NCI-H748 (cell line): ENCODE results near the gene KRT80.
A peak's percentile ranks its signal among the peaks of the same experiment; 100 is the strongest.
"Not testable (repeated sequence)": the region's sequence is repeated elsewhere in the genome, so short reads cannot be mapped to it uniquely, and the experiment has no call there.

Experiments
- DNase-seq: peaks from one replicate; lab custom pipeline; 2025; ENCODE audit not compliant: unreplicated experiment; lab: John Stamatoyannopoulos, UW

Gene KRT80

GRCh38 chr12:52191841-52192791 is at the start of gene KRT80:
TSS of gene KRT80 (minus strand) at chr12:52192014. CDS start at chr12:52191902, 112 bp downstream.
- peak; percentile 37 for DNase-seq

DNA sequence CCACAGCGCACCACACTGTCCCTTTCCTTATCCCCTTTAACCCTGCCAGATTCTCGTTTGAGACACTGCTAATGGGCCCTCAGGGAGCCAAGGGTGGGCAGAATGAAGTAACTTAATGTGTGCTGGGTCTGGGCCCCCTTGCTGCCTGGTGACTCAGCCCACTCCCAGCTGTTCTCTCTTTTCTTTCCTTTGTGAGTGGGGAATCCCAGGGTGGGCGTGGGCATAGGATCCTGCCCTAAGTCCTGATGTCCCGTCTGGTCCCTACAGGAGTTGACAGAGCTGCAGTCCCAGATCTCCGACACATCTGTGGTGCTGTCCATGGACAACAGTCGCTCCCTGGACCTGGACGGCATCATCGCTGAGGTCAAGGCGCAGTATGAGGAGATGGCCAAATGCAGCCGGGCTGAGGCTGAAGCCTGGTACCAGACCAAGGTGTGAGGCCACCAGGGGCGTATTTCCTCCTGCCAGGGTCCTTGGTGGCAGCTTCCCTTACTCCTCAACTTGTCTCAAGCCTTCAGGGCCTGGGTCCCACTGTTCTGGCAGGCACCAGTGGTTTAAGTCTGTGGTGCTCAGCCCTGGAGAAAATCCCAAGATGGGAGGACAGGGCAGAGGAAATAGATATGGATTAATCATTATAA is 49.5 kb upstream of the KRT80 start:
- no peak for DNase-seq

GRCh38 chr12:52240247-52240646 is 48.4 kb upstream of the KRT80 start:
- DNase-seq: not testable (repeated sequence)

GRCh38 chr12:52239767-52240166 is 48.0 kb upstream of the KRT80 start:
- DNase-seq: no peak

DNA sequence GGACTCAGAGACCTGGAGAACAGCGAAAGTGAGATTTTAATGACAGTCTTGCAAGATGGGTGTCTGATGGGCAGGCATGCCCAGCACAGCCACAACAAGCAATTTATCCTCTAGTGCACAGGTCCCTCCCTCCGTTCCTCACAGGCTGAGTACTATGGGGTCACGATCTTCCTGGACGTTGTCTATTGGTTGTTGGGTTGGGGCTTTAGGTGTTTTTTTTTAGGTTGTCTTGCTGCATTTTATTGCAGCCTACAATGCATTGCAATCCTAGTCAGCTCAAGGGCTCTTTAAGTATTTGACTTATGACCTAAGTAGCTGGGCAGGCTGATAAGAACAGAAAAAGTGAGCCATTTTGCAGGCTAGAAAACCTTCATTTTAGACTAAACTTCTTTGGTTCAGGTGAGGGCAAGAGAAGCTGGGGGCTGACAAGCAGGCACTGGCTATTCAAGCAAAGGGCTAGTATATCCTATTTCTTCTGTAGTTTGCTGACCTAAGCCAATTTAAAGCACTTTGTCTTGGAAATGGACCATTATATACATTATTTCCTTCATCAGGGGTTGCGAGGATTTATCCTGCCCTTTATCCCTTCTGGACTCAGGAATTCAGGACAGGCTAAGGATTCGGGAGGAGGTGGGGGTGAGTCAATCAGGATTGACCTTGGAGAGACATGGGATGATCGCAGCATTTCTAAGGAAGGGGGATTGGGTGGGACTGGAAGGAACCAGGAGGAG is 47.3 kb upstream of the KRT80 start:
- no peak for DNase-seq

GRCh38 chr12:52238207-52238840 is 46.5 kb upstream of the KRT80 start:
- DNase-seq: no peak

DNA sequence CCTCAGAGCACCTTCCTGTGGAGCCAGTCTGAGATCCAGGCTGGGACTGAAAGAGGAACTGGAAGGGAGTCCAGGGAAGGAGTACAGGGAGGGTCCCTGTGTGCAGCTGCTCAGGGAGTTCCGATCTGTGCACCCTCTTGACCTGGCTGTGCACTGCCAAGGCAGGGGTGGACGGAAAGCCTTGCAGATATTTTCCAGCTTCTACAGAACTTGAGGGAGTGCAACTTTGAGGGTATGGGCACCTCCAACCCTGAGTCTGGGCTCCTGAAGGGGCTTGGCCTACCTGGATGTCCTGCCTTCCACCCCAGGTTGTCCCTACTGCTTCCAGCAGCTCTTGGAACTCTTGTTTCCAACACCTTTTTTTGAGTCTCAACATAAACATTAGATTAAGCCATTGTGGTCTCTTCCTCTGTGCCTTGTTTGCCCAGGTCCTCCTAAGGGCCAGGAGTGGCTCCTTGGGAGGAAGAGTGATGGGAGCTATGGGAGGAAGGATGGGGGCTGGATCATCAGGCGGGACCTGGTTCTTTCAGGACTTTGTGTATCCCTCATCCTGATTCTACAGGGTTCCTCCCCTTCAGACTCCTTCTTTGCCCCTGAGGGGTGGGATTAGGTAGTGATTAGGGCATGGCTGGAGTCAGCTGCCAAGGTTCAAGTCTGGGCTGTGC is 44.7 kb upstream of the KRT80 start:
- no peak for DNase-seq

DNA sequence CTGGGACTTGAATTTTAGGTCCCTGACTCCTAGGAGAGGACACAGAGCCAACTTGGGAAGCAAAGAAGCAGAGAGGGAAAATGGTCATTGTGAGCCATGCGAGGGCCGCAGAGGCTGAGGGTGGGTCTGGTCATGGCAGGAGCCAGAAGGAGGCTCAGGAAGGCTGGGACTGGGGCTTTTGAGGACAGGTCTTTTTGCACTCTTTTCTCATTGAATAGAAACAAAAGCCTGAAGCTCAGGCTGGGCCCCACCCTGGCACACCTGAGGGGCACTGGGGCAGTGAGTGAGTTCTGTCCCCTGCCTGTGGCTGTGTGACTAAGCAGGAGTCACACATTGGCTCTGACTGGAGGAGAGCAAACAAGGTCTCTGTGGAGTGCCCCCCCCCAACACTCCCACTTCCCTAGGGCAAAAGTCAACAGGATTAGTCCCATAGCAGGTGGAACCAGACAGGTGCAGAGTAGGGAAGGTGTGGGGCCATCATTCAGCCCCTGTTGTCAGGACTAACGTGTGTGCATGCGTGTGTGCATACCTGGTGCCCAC is 44.1 kb upstream of the KRT80 start:
- peak; percentile 82 for DNase-seq

DNA sequence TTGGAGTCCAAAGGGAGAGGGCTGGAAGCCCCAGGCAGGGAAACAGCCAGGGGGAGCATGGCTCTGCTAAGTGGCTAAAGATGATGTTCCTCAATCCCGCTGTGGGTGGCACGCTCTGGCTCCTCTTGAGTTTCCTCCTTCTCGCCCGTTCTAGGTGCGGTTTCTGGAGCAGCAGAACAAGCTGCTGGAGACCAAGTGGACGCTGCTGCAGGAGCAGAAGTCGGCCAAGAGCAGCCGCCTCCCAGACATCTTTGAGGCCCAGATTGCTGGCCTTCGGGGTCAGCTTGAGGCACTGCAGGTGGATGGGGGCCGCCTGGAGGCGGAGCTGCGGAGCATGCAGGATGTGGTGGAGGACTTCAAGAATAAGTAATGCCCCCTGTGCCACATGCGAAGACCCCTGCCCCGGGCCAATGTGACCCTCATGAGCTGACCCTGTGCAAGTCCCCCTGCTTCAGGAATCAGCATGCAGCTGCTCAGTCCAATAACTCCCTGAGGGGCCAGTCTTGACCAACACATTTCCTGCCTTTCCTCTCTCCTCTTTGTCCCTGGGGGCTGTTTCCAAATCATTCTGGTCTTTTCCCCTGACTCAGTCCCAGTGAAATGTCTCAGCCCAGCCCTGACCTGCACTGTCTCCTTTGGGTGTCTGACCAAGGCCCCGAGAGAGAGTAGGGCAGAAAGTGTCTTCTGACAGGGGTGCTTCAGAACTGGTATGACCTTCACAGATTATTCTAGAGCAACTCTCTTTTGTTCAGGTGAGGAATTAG is 43.4 kb upstream of the KRT80 start:
- DNase-seq: no peak

- no peak for DNase-seq
These were observed 42.5 kb upstream of the KRT80 start for GRCh38 chr12:52234223-52234810.

GRCh38 chr12:52233462-52234207 is 41.8 kb upstream of the KRT80 start:
- no peak for DNase-seq

DNA sequence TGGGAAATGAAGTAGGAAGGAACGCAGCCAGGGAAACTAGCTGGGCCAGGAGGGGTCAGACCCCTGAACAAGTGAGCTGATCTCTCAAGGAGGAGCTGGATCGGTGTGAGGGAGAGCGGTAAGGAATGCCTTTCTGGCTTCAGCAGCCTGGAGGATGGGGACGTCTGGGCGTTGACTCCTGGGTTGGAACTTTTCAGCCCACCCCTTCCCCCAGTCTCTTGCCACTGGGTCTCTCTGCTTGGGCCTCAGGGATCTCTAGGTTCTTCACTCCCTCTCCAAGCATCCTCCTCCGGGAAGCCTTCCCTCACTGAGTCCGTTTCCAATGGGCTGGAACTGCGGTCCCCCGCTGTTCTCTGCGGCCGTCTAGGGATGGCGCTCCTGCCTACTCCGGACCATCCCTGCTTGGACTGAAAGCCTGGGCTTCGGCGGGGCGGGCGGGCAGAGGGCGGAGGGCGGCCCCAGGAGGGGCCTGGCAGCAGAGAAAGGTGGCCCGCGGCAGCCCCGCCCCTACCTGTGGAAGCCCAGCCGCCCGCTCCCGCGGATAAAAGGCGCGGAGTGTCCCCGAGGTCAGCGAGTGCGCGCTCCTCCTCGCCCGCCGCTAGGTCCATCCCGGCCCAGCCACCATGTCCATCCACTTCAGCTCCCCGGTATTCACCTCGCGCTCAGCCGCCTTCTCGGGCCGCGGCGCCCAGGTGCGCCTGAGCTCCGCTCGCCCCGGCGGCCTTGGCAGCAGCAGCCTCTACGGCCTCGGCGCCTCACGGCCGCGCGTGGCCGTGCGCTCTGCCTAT is 41.1 kb upstream of the KRT80 start, which contains the start of gene KRT7:
TSS of gene KRT7 (plus strand) at position 570 of the 788 bp plus-strand sequence. CDS start at position 624, 54 bp downstream.
- no peak for DNase-seq

- DNase-seq: no peak
These were observed 40.4 kb upstream of the KRT80 start for GRCh38 chr12:52232203-52232673.

DNA sequence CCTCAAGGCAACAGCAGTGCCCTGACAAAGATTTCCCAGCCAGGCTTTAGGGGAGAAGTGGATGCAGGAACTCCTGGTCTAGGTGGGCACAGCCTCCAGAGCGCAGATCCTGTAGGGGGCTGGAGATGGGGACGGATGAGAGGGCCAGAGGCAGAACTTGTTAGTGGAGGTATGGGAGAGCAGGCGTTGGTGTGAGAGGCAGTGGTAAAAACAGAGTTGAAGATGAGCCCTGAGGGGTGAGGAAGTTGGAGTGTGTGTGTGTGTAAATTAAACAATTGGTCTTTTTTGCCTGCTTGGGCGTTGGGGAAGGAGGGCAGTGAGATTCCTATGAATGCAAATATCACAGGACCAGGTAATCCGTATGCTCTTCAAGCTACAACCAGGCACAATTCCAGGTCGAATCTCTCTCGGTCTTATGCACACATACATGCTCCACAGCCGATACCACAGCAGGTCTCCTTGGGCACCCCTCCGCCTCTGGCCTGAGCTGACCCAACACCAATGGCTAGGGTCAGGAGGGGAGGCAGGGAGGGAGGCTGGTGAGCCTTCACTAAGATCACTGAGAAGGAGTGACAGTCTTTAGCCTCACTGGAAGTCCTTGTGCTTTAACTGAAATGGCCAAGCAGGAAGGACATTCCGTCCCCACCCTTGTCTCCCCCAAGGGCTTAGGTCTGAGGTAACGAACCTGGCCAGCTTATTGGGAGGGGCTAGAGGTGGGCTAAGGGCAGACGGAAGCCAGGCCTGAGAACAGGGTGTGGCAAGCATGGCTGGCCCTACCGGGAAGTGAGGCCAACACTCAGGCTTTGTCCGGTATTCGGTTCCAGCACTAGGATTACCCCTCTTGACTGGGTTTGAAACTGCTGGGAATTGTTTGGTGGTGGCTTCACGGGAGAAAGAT is 39.7 kb upstream of the KRT80 start:
- peak; percentile 26 for DNase-seq

GRCh38 chr12:52230364-52231281 is 38.8 kb upstream of the KRT80 start:
- DNase-seq: no peak
